Esophagus muscularis mucosa (tissue), 4 donors: ENCODE measurements around the gene PRPS1. TPM values are rescaled to one million over a fixed set of nuclear protein-coding genes. Genes with fewer than 3 reads are reported as not detected.

ENCODE experiments used
- DNase-seq: peaks from one replicate; pipeline ENCODE4 v3.0.0-alpha.2; 2017; ENCODE audit errors: extremely low spot score
- H3K27ac ChIP-seq, 4 donors: fragments of 200-600 bp; sonication (generic); replicated peaks in 1 of 4; 1 replicate in 3 of 4; 2 replicates in 1 of 4; pipeline ENCODE4 v1.5.1; 2016 to 2019; ENCODE audit warnings: mild to moderate bottlenecking in 1 of 4
- H3K27me3 ChIP-seq, 4 donors: fragments of 200-600 bp; sonication (generic); one replicate each; pipeline versions ENCODE4 v1.5.1 to v1.6.0; 2016 to 2019
- H3K36me3 ChIP-seq, 4 donors: fragments of 200-600 bp; sonication (generic); one replicate each; pipeline ENCODE4 v1.5.1; 2016 to 2019
- H3K4me1 ChIP-seq, 4 donors: fragments of 200-600 bp; sonication (generic); one replicate each; pipeline ENCODE4 v1.5.1; 2016 to 2019
- H3K4me3 ChIP-seq, 4 donors: fragments of 200-600 bp; sonication (generic); 1 replicate in 2 of 4; 2 replicates in 2 of 4; pipeline ENCODE4 v1.5.1; 2016 to 2019; ENCODE audit warnings: mild to moderate bottlenecking in 4 of 4, moderate library complexity in 1 of 4
- H3K9me3 ChIP-seq, 4 donors: fragments of 200-600 bp; sonication (generic); 1 replicate in 3 of 4; 2 replicates in 1 of 4; pipeline ENCODE4 v1.5.1; 2016 to 2019
- CTCF ChIP-seq, 3 experiments: fragments of 200-600 bp in 2 of 3; fragments of 450-650 bp in 1 of 3; sonication (generic) in 2 of 3; IDR thresholded peaks; one replicate each; pipeline ENCODE4 v1.5.1; 2017 to 2019; ENCODE audit warnings: antibody characterized with exemption in 3 of 3, mild to moderate bottlenecking in 2 of 3, moderate library complexity in 1 of 3
- EP300 ChIP-seq: sonication (generic); formaldehyde crosslinking; IDR thresholded peaks from one replicate; pipeline ENCODE4 v1.6.1; 2017; ENCODE audit warnings: antibody characterized with exemption
- POLR2A ChIP-seq: fragments of 450-650 bp; IDR thresholded peaks from one replicate; pipeline ENCODE4 v1.6.1; 2017; ENCODE audit warnings: antibody characterized with exemption, moderate library complexity, mild to moderate bottlenecking, low read depth
- POLR2AphosphoS5 ChIP-seq, 2 donors: sonication (generic); formaldehyde crosslinking; IDR thresholded peaks; one replicate each; pipeline ENCODE4 v1.6.1; 2017; ENCODE audit warnings: antibody characterized with exemption in 2 of 2
- WGBS: methylation state at CpG from one replicate; pipeline ENCODE4 v1.1.5; 2018; 5-methylcytosine and 5-hydroxymethylcytosine counted together
- intact Hi-C: fragments of 100-400 bp; cut with DNase I; formaldehyde crosslinking; loops from one replicate; pipeline ENCODE4 v1.15.1; 2023
- total RNA-seq, 4 donors: library from RNA; depleted of rRNA; stranded (reverse); fragments of >200 nt; gene quantifications; one replicate each; pipeline versions ENCODE4 v1.1.0 to v1.2.1, GENCODE V29; 2016

PRPS1 gene
- total RNA-seq, 4 donors from 2014 or later: 17.0 to 36.0 (median 23.4) TPM

- H3K4me1 ChIP-seq: peaks cover 21 to 73% (median 57%) of the 10 kb centered on the region in 4 donors
- peak overlapping the region; percentile 59 to 66 (median 64) for H3K4me3 ChIP-seq
- peak; percentile 96 for DNase-seq
- peak overlapping the region; percentile 91 to 96 (median 92) for H3K27ac ChIP-seq
- TF ChIP-seq POLR2AphosphoS5 (IDR thresholded peaks at IDR 0.05) (peak; percentile 83 to 94), EP300 (peak; percentile 96), POLR2A (no peak), CTCF (IDR thresholded peaks at IDR 0.05) (no peak)
- WGBS: 39% methylated on average over 30 of the region's 30 CpGs
- intact Hi-C loops: no loop called here
- H3K27me3 ChIP-seq: no peaks in the 10 kb centered on the region
- no peaks in the 10 kb centered on the region for H3K9me3 ChIP-seq
- no peaks in the 10 kb centered on the region for H3K36me3 ChIP-seq
These were observed 48.5 kb downstream of the PRPS1 start for GRCh38 chrX:107676559-107677378.

GRCh38 chrX:107677501-107677901 is 49.2 kb downstream of the PRPS1 start:
- H3K9me3 ChIP-seq: no peaks in the 10 kb centered on the region
- peak overlapping the region; percentile 59 to 66 (median 64) for H3K4me3 ChIP-seq
- 43% methylated on average over 3 of the region's 10 CpGs for WGBS
- H3K36me3 ChIP-seq: no peaks in the 10 kb centered on the region
- TF ChIP-seq CTCF (IDR thresholded peaks at IDR 0.05) (no peak), POLR2AphosphoS5 (IDR thresholded peaks at IDR 0.05) (no peak), POLR2A (no peak), EP300 (no peak)
- intact Hi-C loops: no loop called here
- H3K27ac ChIP-seq: peak overlapping the region; percentile 91 to 96 (median 92)
- DNase-seq: no peak
- peaks cover 22 to 79% (median 62%) of the 10 kb centered on the region in 4 donors for H3K4me1 ChIP-seq
- H3K27me3 ChIP-seq: peaks cover 0 to 3% (median 0%) of the 10 kb centered on the region in 4 donors

GRCh38 chrX:107677909-107678308 is 49.6 kb downstream of the PRPS1 start:
- H3K4me1 ChIP-seq: peaks cover 25 to 79% (median 64%) of the 10 kb centered on the region in 4 donors
- H3K27me3 ChIP-seq: peaks cover 0 to 3% (median 0%) of the 10 kb centered on the region in 4 donors
- H3K36me3 ChIP-seq: no peaks in the 10 kb centered on the region
- H3K9me3 ChIP-seq: no peaks in the 10 kb centered on the region
- peak overlapping the region in 3 of 4 donors; percentile 59 to 66 (median 64) for H3K4me3 ChIP-seq
- no peak for TF ChIP-seq POLR2AphosphoS5 (IDR thresholded peaks at IDR 0.05)
- TF ChIP-seq CTCF (IDR thresholded peaks at IDR 0.05): no peak
- no peak for TF ChIP-seq POLR2A
- TF ChIP-seq EP300: no peak
- 75% methylated on average over 4 of the region's 4 CpGs for WGBS
- DNase-seq: no peak
- peak overlapping the region; percentile 91 to 96 (median 92) for H3K27ac ChIP-seq
- intact Hi-C loops: no loop called here

- Histone ChIP-seq H3K36me3 (no peaks in the 10 kb centered on the region), H3K27ac (peak overlapping the region; percentile 91 to 96 (median 92)), H3K4me3 (no peak overlapping the region), H3K4me1 (peaks cover 30 to 79% (median 65%) of the 10 kb centered on the region in 4 donors), H3K27me3 (peaks cover 0 to 3% (median 0%) of the 10 kb centered on the region in 4 donors), H3K9me3 (no peaks in the 10 kb centered on the region)
- 81% methylated on average over 8 of the region's 8 CpGs for WGBS
- intact Hi-C loops: no loop called here
- no peak for TF ChIP-seq EP300
- no peak for TF ChIP-seq POLR2A
- TF ChIP-seq CTCF (IDR thresholded peaks at IDR 0.05): no peak
- peak; percentile 82 to 88 for TF ChIP-seq POLR2AphosphoS5 (IDR thresholded peaks at IDR 0.05)
- peak; percentile 93 for DNase-seq
These were observed 50.8 kb downstream of the PRPS1 start for GRCh38 chrX:107678957-107679740.
